Measurements from ENCODE around the gene COL4A2.
A peak's percentile ranks its signal among the peaks of the same experiment; 100 is the strongest.
"Not testable (repeated sequence)": the region's sequence is repeated elsewhere in the genome, so short reads cannot be mapped to it uniquely, and the experiment has no call there.

COL4A2 gene

GRCh38 chr13:110445722-110446574 lies 138.9 kb downstream of the COL4A2 start:
- DNase-seq, result no peak

GRCh38 chr13:110446575-110446890 lies 139.4 kb downstream of the COL4A2 start:
- no peak for DNase-seq

- DNase-seq, result no peak
Observed at GRCh38 chr13:110447058-110447511, 140.0 kb downstream of the COL4A2 start.

GRCh38 chr13:110447801-110448200 lies 140.7 kb downstream of the COL4A2 start:
- no peak for DNase-seq

GRCh38 chr13:110448230-110448629 lies 141.1 kb downstream of the COL4A2 start:
- no peak for DNase-seq

- DNase-seq, result no peak
Observed at GRCh38 chr13:110448677-110449076, 141.6 kb downstream of the COL4A2 start.

GRCh38 chr13:110449219-110450015 lies 142.3 kb downstream of the COL4A2 start:
- no peak for DNase-seq

- no peak for DNase-seq
Observed at GRCh38 chr13:110450016-110450900, 143.2 kb downstream of the COL4A2 start.

GRCh38 chr13:110450941-110451730 lies 144.1 kb downstream of the COL4A2 start:
- no peak for DNase-seq

- not testable (repeated sequence) for DNase-seq
Observed at GRCh38 chr13:110453091-110453490, 146.0 kb downstream of the COL4A2 start.

GRCh38 chr13:110453797-110454196 lies 146.7 kb downstream of the COL4A2 start:
- no peak for DNase-seq

GRCh38 chr13:110454227-110454859 lies 147.3 kb downstream of the COL4A2 start:
- DNase-seq, result no peak

GRCh38 chr13:110454956-110455355 lies 147.9 kb downstream of the COL4A2 start:
- DNase-seq, result no peak

GRCh38 chr13:110455444-110455843 lies 148.4 kb downstream of the COL4A2 start:
- DNase-seq, result no peak

GRCh38 chr13:110455941-110456340 lies 148.9 kb downstream of the COL4A2 start:
- peak; percentile 79 for DNase-seq

GRCh38 chr13:110456550-110456949 lies 149.5 kb downstream of the COL4A2 start:
- DNase-seq, result no peak

GRCh38 chr13:110457361-110457760 lies 150.3 kb downstream of the COL4A2 start:
- peak; percentile 20 for DNase-seq

GRCh38 chr13:110458017-110458416 lies 150.9 kb downstream of the COL4A2 start:
- no peak for DNase-seq

GRCh38 chr13:110458594-110459365 lies 151.7 kb downstream of the COL4A2 start:
- DNase-seq, result no peak

- no peak for DNase-seq
Observed at GRCh38 chr13:110462091-110462490, 155.0 kb downstream of the COL4A2 start.

GRCh38 chr13:110463156-110463555 lies 156.1 kb downstream of the COL4A2 start:
- no peak for DNase-seq

Measured in NCI-H526 treated with DMSO at 0.1 percent for 48 hours (cell line).